ENCODE results near the gene SCLT1. TPM values are rescaled to one million over a fixed set of nuclear protein-coding genes. Genes with fewer than 3 reads are reported as not detected.

The SCLT1 gene
- total RNA-seq, 2 experiments from 2014 or later, result 32.8 to 36.9 TPM

- H3K36me3 Mint-ChIP-seq (ENCODE audit: low read depth), result peaks cover 12% of the 10 kb centered on the region
- H3K27ac Mint-ChIP-seq, result no peak overlapping the region
- no peak overlapping the region for H3K4me3 Mint-ChIP-seq
- no peaks in the 10 kb centered on the region for H3K27me3 Mint-ChIP-seq
- DNase-seq, result no peak
- H3K9me3 Mint-ChIP-seq, result no peaks in the 10 kb centered on the region
- ChIA-PET POLR2A (no interaction called here), CTCF (no interaction called here)
- no peaks in the 10 kb centered on the region for H3K4me1 Mint-ChIP-seq
These were observed 112.5 kb downstream of the SCLT1 start for GRCh38 chr4:128980816-128981326.

GRCh38 chr4:128979934-128980333, 113.4 kb downstream of the SCLT1 start:
- ChIA-PET POLR2A (no interaction called here), CTCF (no interaction called here)
- peaks cover 8% of the 10 kb centered on the region for H3K36me3 Mint-ChIP-seq (ENCODE audit: low read depth)
- no peak overlapping the region for H3K4me3 Mint-ChIP-seq
- DNase-seq, result no peak
- no peaks in the 10 kb centered on the region for H3K4me1 Mint-ChIP-seq
- H3K27me3 Mint-ChIP-seq, result no peaks in the 10 kb centered on the region
- no peak overlapping the region for H3K27ac Mint-ChIP-seq
- H3K9me3 Mint-ChIP-seq, result no peaks in the 10 kb centered on the region

GRCh38 chr4:128978985-128979384, 114.4 kb downstream of the SCLT1 start:
- Mint-ChIP-seq H3K4me3 (no peak overlapping the region), H3K9me3 (no peaks in the 10 kb centered on the region), H3K36me3 (ENCODE audit: low read depth) (peaks cover 3% of the 10 kb centered on the region), H3K27ac (no peak overlapping the region), H3K27me3 (no peaks in the 10 kb centered on the region), H3K4me1 (no peaks in the 10 kb centered on the region)
- ChIA-PET POLR2A (no interaction called here), CTCF (no interaction called here)
- DNase-seq, result no peak

GRCh38 chr4:128974136-128974581, 119.2 kb downstream of the SCLT1 start:
- H3K27me3 Mint-ChIP-seq, result no peaks in the 10 kb centered on the region
- no peaks in the 10 kb centered on the region for H3K9me3 Mint-ChIP-seq
- no peak overlapping the region for H3K4me3 Mint-ChIP-seq
- no peak for DNase-seq
- peaks cover 8% of the 10 kb centered on the region for H3K36me3 Mint-ChIP-seq (ENCODE audit: low read depth)
- CTCF ChIA-PET, result no interaction called here
- POLR2A ChIA-PET, result no interaction called here
- no peak overlapping the region for H3K27ac Mint-ChIP-seq
- H3K4me1 Mint-ChIP-seq, result no peaks in the 10 kb centered on the region

GRCh38 chr4:128973384-128973783, 120.0 kb downstream of the SCLT1 start:
- no peaks in the 10 kb centered on the region for H3K4me1 Mint-ChIP-seq
- H3K4me3 Mint-ChIP-seq, result no peak overlapping the region
- ChIA-PET CTCF (no interaction called here), POLR2A (no interaction called here)
- DNase-seq, result no peak
- no peaks in the 10 kb centered on the region for H3K27me3 Mint-ChIP-seq
- peaks cover 14% of the 10 kb centered on the region for H3K36me3 Mint-ChIP-seq (ENCODE audit: low read depth)
- no peaks in the 10 kb centered on the region for H3K9me3 Mint-ChIP-seq
- no peak overlapping the region for H3K27ac Mint-ChIP-seq

- Mint-ChIP-seq H3K27ac (no peak overlapping the region), H3K9me3 (peaks cover under 1% of the 10 kb centered on the region), H3K4me3 (no peak overlapping the region), H3K27me3 (no peaks in the 10 kb centered on the region), H3K4me1 (peaks cover 11% of the 10 kb centered on the region), H3K36me3 (ENCODE audit: low read depth) (peaks cover 36% of the 10 kb centered on the region)
- DNase-seq, result no peak
- CTCF ChIA-PET, result no interaction called here
- POLR2A ChIA-PET, result no interaction called here
These were observed 131.9 kb downstream of the SCLT1 start for GRCh38 chr4:128961405-128961804.

- Mint-ChIP-seq H3K4me1 (peaks cover 11% of the 10 kb centered on the region), H3K27me3 (no peaks in the 10 kb centered on the region), H3K36me3 (ENCODE audit: low read depth) (peaks cover 34% of the 10 kb centered on the region), H3K9me3 (no peaks in the 10 kb centered on the region), H3K27ac (no peak overlapping the region), H3K4me3 (no peak overlapping the region)
- CTCF ChIA-PET, result no interaction called here
- POLR2A ChIA-PET, result no interaction called here
- no peak for DNase-seq
These were observed 135.1 kb downstream of the SCLT1 start for GRCh38 chr4:128958194-128958593.

GRCh38 chr4:128957459-128957858, 135.9 kb downstream of the SCLT1 start:
- CTCF ChIA-PET, result no interaction called here

GRCh38 chr4:128955751-128956150, 137.6 kb downstream of the SCLT1 start:
- Mint-ChIP-seq H3K4me1 (peaks cover 1% of the 10 kb centered on the region), H3K27me3 (no peaks in the 10 kb centered on the region), H3K27ac (no peak overlapping the region)

More at GRCh38 chr4:128957459-128957858, 135.9 kb downstream of the SCLT1 start:
- peaks cover 8% of the 10 kb centered on the region for H3K4me1 Mint-ChIP-seq
- H3K27me3 Mint-ChIP-seq, result no peaks in the 10 kb centered on the region
- H3K27ac Mint-ChIP-seq, result no peak overlapping the region
- peaks cover 32% of the 10 kb centered on the region for H3K36me3 Mint-ChIP-seq (ENCODE audit: low read depth)
- no peak overlapping the region for H3K4me3 Mint-ChIP-seq
- no peak for DNase-seq
- POLR2A ChIA-PET, result no interaction called here
- no peaks in the 10 kb centered on the region for H3K9me3 Mint-ChIP-seq

GRCh38 chr4:128954941-128955340, 138.4 kb downstream of the SCLT1 start:
- H3K27ac Mint-ChIP-seq, result no peak overlapping the region
- H3K27me3 Mint-ChIP-seq, result no peaks in the 10 kb centered on the region
- DNase-seq, result no peak
- no peaks in the 10 kb centered on the region for H3K9me3 Mint-ChIP-seq
- H3K4me3 Mint-ChIP-seq, result no peak overlapping the region
- CTCF ChIA-PET, result no interaction called here
- POLR2A ChIA-PET, result no interaction called here
- peaks cover 1% of the 10 kb centered on the region for H3K4me1 Mint-ChIP-seq
- peaks cover 33% of the 10 kb centered on the region for H3K36me3 Mint-ChIP-seq (ENCODE audit: low read depth)

More at GRCh38 chr4:128955751-128956150, 137.6 kb downstream of the SCLT1 start:
- H3K9me3 Mint-ChIP-seq, result no peaks in the 10 kb centered on the region
- ChIA-PET POLR2A (no interaction called here), CTCF (no interaction called here)
- H3K4me3 Mint-ChIP-seq, result no peak overlapping the region
- no peak for DNase-seq
- H3K36me3 Mint-ChIP-seq (ENCODE audit: low read depth), result peaks cover 31% of the 10 kb centered on the region

- Mint-ChIP-seq H3K4me1 (no peaks in the 10 kb centered on the region), H3K9me3 (no peaks in the 10 kb centered on the region), H3K36me3 (ENCODE audit: low read depth) (peaks cover 25% of the 10 kb centered on the region), H3K27me3 (no peaks in the 10 kb centered on the region), H3K4me3 (no peak overlapping the region), H3K27ac (no peak overlapping the region)
- CTCF ChIA-PET, result interaction anchor here (0.6 to 0.8 kb wide), 3 partner anchors 25 to 401 kb away, joined by 3 to 4 read pairs (median 3); no protein-coding TSS in a partner anchor
- POLR2A ChIA-PET, result no interaction called here
- DNase-seq, result no peak
These were observed 142.0 kb downstream of the SCLT1 start for GRCh38 chr4:128951316-128951715.

GRCh38 chr4:128950796-128951195, 142.5 kb downstream of the SCLT1 start:
- ChIA-PET CTCF (interaction anchor here (0.8 kb wide), 1 partner anchor 34 kb away, joined by 3 read pairs; no protein-coding TSS in a partner anchor), POLR2A (no interaction called here)
- no peak for DNase-seq
- H3K27me3 Mint-ChIP-seq, result no peaks in the 10 kb centered on the region
- H3K36me3 Mint-ChIP-seq (ENCODE audit: low read depth), result peaks cover 25% of the 10 kb centered on the region
- H3K27ac Mint-ChIP-seq, result no peak overlapping the region
- H3K9me3 Mint-ChIP-seq, result no peaks in the 10 kb centered on the region
- H3K4me1 Mint-ChIP-seq, result no peaks in the 10 kb centered on the region
- no peak overlapping the region for H3K4me3 Mint-ChIP-seq

GRCh38 chr4:128946916-128947315, 146.4 kb downstream of the SCLT1 start:
- Mint-ChIP-seq H3K36me3 (ENCODE audit: low read depth) (peaks cover 48% of the 10 kb centered on the region), H3K27me3 (no peaks in the 10 kb centered on the region), H3K4me1 (no peaks in the 10 kb centered on the region), H3K9me3 (peaks cover 4% of the 10 kb centered on the region), H3K27ac (no peak overlapping the region), H3K4me3 (no peak overlapping the region)
- ChIA-PET CTCF (interaction anchor here (0.5 kb wide), 1 partner anchor 432 kb away, joined by 6 read pairs; no protein-coding TSS in a partner anchor), POLR2A (no interaction called here)
- DNase-seq, result no peak

- H3K9me3 Mint-ChIP-seq, result peaks cover 6% of the 10 kb centered on the region
- POLR2A ChIA-PET, result no interaction called here
- CTCF ChIA-PET, result no interaction called here
- H3K36me3 Mint-ChIP-seq (ENCODE audit: low read depth), result peaks cover 60% of the 10 kb centered on the region
- H3K27me3 Mint-ChIP-seq, result no peaks in the 10 kb centered on the region
- H3K4me1 Mint-ChIP-seq, result no peaks in the 10 kb centered on the region
- no peak for DNase-seq
- no peak overlapping the region for H3K4me3 Mint-ChIP-seq
- H3K27ac Mint-ChIP-seq, result no peak overlapping the region
These were observed 150.7 kb downstream of the SCLT1 start for GRCh38 chr4:128942607-128943006.

All from activated CD4-positive, alpha-beta T cell treated with anti-CD3 and anti-CD28 coated beads, Interleukin-2, amount 10 ng/mL, durations not matched to agents 7 days and 5 days (primary cell).